ENCODE data around the gene SUPT6H. TPM values are rescaled to one million over a fixed set of nuclear protein-coding genes. Genes with fewer than 3 reads are reported as not detected.
"Not testable (repeated sequence)": the region's sequence is repeated elsewhere in the genome, so short reads cannot be mapped to it uniquely, and the experiment has no call there.

The SUPT6H gene
- total RNA-seq, 4 donors from 2014 or later, result 50.8 to 167 (median 61.6) TPM

- H3K27me3 ChIP-seq, result no peaks in the 10 kb centered on the region
- H3K4me1 ChIP-seq, result peaks cover 0 to 14% (median 8%) of the 10 kb centered on the region in 4 donors
- 83 to 85% methylated on average over 1 of the region's 1 CpG for WGBS, 2 donors (ENCODE audit: low coverage in 1 of 2)
- no peak for DNase-seq
- H3K36me3 ChIP-seq, result no peaks in the 10 kb centered on the region
- in situ Hi-C loops (cut with MboI; ENCODE audit: low pct_ligation_motif_present in 1 of 4, low pct_unique_long_range_greater_than_20kb in 1 of 4, low sequenced_read_pairs in 3 of 4) (no loop called here), intact Hi-C loops (cut with DNase I; ENCODE audit: low total_unique reads) (no loop called here)
- H3K9me3 ChIP-seq, result no peaks in the 10 kb centered on the region
- no peak overlapping the region for H3K27ac ChIP-seq
- no peak for TF ChIP-seq CTCF (IDR thresholded peaks at IDR 0.05)
- TF ChIP-seq POLR2A (IDR thresholded peaks at IDR 0.05), result no peak
- TF ChIP-seq POLR2AphosphoS5 (IDR thresholded peaks at IDR 0.05), result no peak
- no peak for TF ChIP-seq EP300 (IDR thresholded peaks at IDR 0.05; ENCODE audit: low read depth)
- no peak overlapping the region for H3K4me3 ChIP-seq
Measured at GRCh38 chr17:28733346-28733745, 71.3 kb downstream of the SUPT6H start.

GRCh38 chr17:28734712-28735241 is 72.8 kb downstream of the SUPT6H start:
- Histone ChIP-seq H3K27me3 (no peaks in the 10 kb centered on the region), H3K27ac (no peak overlapping the region), H3K36me3 (no peaks in the 10 kb centered on the region), H3K4me1 (peaks cover 0 to 6% (median under 1%) of the 10 kb centered on the region in 4 donors), H3K4me3 (no peak overlapping the region), H3K9me3 (no peaks in the 10 kb centered on the region)
- intact Hi-C loops (cut with DNase I; ENCODE audit: low total_unique reads) (no loop called here), in situ Hi-C loops (cut with MboI; ENCODE audit: low pct_ligation_motif_present in 1 of 4, low pct_unique_long_range_greater_than_20kb in 1 of 4, low sequenced_read_pairs in 3 of 4) (no loop called here)
- no peak for TF ChIP-seq EP300 (IDR thresholded peaks at IDR 0.05; ENCODE audit: low read depth)
- no peak for TF ChIP-seq POLR2AphosphoS5 (IDR thresholded peaks at IDR 0.05)
- TF ChIP-seq CTCF (IDR thresholded peaks at IDR 0.05), result no peak
- WGBS, 2 donors (ENCODE audit: low coverage in 1 of 2), result 91 to 94% methylated on average over 3 to 10 of the region's 10 CpGs
- no peak for DNase-seq

GRCh38 chr17:28735242-28735722 is 73.3 kb downstream of the SUPT6H start:
- H3K4me1 ChIP-seq, result peaks cover 0 to 3% (median 0%) of the 10 kb centered on the region in 4 donors
- WGBS, 2 donors (ENCODE audit: low coverage in 1 of 2), result 77% methylated on average over 5 of the region's 5 CpGs; no CpG with 5 or more reads in 1 of the 2 donors
- in situ Hi-C loops (cut with MboI; ENCODE audit: low pct_ligation_motif_present in 1 of 4, low pct_unique_long_range_greater_than_20kb in 1 of 4, low sequenced_read_pairs in 3 of 4), result no loop called here
- no peak for DNase-seq
- no peaks in the 10 kb centered on the region for H3K9me3 ChIP-seq
- intact Hi-C loops (cut with DNase I; ENCODE audit: low total_unique reads), result no loop called here
- H3K27me3 ChIP-seq, result no peaks in the 10 kb centered on the region
- H3K27ac ChIP-seq, result no peak overlapping the region
- TF ChIP-seq EP300 (IDR thresholded peaks at IDR 0.05; ENCODE audit: low read depth), result no peak
- TF ChIP-seq POLR2A (IDR thresholded peaks at IDR 0.05), result no peak
- TF ChIP-seq POLR2AphosphoS5 (IDR thresholded peaks at IDR 0.05), result no peak
- no peak for TF ChIP-seq CTCF (IDR thresholded peaks at IDR 0.05)
- no peaks in the 10 kb centered on the region for H3K36me3 ChIP-seq
- no peak overlapping the region for H3K4me3 ChIP-seq

- H3K27ac ChIP-seq; H3K27me3 ChIP-seq; in situ Hi-C loops (cut with MboI; ENCODE audit: low pct_ligation_motif_present in 1 of 4, low pct_unique_long_range_greater_than_20kb in 1 of 4, low sequenced_read_pairs in 3 of 4); DNase-seq; H3K4me1 ChIP-seq; H3K4me3 ChIP-seq; intact Hi-C loops (cut with DNase I; ENCODE audit: low total_unique reads); H3K9me3 ChIP-seq; H3K36me3 ChIP-seq: not testable (repeated sequence)
- WGBS, 2 donors (ENCODE audit: low coverage in 1 of 2), result 92 to 98% methylated on average over 2 to 7 of the region's 8 CpGs
Measured at GRCh38 chr17:28735913-28736769, 74.1 kb downstream of the SUPT6H start.

All from transverse colon (tissue), 4 donors.